Measurements from ENCODE around the gene SYT7.

Gene SYT7

GRCh38 chr11:61505640-61506155, 75.2 kb downstream of the SYT7 start:
- Mint-ChIP-seq H3K36me3 (no peaks in the 10 kb centered on the region), H3K9me3 (ENCODE audit: low read depth) (no peaks in the 10 kb centered on the region), H3K4me1 (ENCODE audit: low read depth) (peaks cover 3% of the 10 kb centered on the region), H3K27me3 (peaks cover 11% of the 10 kb centered on the region), H3K27ac (no peak overlapping the region), H3K4me3 (no peak overlapping the region)

DNA sequence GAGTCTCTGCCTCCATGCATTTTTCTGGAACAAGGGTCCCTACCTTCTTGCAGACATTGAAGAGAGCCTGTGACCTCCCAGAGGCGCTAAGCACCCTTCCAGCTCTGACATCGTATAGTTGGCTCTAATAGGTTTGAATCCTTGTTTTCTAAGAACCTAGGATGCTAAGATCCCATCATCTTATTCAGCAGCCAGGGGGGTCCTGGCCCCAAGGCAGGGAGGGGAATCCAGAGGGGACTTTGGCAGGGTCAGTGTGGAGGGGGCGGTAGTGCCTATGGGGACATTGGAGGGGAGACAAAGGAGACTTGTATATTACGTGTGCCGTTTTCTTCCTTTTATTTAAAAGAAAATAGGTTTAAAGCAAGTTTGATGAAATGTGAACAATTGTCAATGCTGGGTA, 75.8 kb downstream of the SYT7 start:
- Mint-ChIP-seq H3K27ac (no peak overlapping the region), H3K4me1 (ENCODE audit: low read depth) (peaks cover 3% of the 10 kb centered on the region), H3K9me3 (ENCODE audit: low read depth) (no peaks in the 10 kb centered on the region), H3K27me3 (peaks cover 9% of the 10 kb centered on the region), H3K36me3 (no peaks in the 10 kb centered on the region), H3K4me3 (no peak overlapping the region)

DNA sequence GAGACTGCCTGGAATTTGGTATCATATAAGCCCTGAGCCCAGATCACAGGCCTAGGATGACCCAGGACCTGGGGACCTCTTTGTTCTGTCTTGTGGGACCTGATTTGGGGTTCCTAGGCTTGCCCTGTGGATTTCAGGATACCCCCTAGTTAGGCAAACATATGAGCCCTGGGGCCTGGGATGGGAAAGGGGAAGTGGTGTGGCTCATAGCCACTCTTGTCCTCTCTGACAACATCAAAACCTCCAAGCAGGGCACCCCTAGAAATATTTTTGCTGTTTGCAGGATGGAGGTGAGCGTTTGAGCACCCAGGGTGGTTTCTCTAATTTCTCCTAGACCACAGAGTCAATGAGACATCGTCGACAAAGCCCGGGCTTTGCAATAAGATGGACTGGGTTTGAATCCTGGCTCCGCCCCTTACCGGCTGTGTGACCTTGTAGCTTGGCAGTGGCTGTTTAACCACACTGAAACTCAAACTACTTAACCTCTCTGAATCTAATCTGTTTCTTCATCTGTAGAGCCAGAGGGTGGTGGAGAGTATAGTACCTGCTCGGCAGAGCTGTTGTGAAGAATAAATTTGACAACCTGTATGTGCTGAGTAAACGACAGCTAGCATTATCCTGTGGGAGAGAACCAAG, 77.6 kb downstream of the SYT7 start:
- Mint-ChIP-seq H3K27me3 (peaks cover 9% of the 10 kb centered on the region), H3K27ac (no peak overlapping the region), H3K4me3 (no peak overlapping the region)

DNA sequence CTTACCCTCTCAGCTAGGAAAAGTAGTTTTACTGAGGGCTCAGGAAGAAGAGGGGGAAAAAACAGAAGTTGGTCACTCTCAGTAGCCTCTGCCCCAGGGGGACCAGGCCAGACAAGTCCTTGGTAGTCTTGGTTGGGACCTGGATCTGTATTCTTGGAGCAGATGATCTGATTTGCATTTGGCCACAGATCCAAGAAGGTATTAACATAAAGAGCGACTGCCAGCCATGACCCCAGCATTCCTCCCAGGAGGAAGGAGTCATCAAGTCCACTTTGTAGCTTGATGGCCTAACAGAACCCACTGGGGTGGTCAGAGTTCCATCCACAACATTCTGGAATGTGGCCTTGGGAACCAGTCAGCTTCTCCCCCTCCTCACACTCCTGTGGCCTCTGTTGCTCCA, 78.4 kb downstream of the SYT7 start:
- no peak overlapping the region for H3K4me3 Mint-ChIP-seq

More for the DNA sequence above, 77.6 kb downstream of the SYT7 start:
- Mint-ChIP-seq H3K9me3 (ENCODE audit: low read depth) (no peaks in the 10 kb centered on the region), H3K36me3 (no peaks in the 10 kb centered on the region), H3K4me1 (ENCODE audit: low read depth) (peaks cover 3% of the 10 kb centered on the region)

GRCh38 chr11:61499816-61500491, 80.9 kb downstream of the SYT7 start:
- Mint-ChIP-seq H3K36me3 (no peaks in the 10 kb centered on the region), H3K27ac (no peak overlapping the region), H3K9me3 (ENCODE audit: low read depth) (no peaks in the 10 kb centered on the region), H3K27me3 (no peaks in the 10 kb centered on the region), H3K4me3 (no peak overlapping the region), H3K4me1 (ENCODE audit: low read depth) (no peaks in the 10 kb centered on the region)

More for the DNA sequence above, 78.4 kb downstream of the SYT7 start:
- H3K36me3 Mint-ChIP-seq: no peaks in the 10 kb centered on the region
- H3K27me3 Mint-ChIP-seq: peaks cover 4% of the 10 kb centered on the region
- H3K4me1 Mint-ChIP-seq (ENCODE audit: low read depth): no peaks in the 10 kb centered on the region
- no peak overlapping the region for H3K27ac Mint-ChIP-seq
- no peaks in the 10 kb centered on the region for H3K9me3 Mint-ChIP-seq (ENCODE audit: low read depth)

DNA sequence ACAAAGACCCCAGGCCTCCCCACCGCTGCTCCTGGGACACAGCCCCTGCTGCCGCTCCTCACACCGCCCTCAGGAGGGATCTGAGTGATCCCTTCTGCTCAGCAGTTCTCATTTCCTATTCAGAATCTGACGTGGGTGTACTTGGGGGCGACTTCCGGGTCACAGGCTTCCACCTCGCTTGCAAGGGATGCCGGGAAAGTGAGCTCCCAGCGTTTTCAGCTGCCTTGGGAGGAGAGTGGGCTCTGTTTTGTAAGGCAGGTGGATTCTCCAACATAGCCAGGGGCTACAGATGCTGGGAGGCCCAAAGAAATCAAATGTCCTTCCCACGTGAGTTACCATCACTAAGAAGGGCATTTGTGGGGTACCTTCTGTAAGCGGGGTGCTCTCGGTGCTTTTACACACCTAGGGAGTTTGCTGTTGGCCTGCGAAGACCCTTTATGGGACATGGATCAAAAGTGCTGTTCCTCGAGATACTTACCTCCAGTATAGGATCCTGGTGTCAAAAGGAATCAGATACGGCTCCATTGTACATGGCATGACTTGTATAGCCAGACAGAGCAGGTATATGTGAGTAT, 82.0 kb downstream of the SYT7 start:
- Mint-ChIP-seq H3K27ac (no peak overlapping the region), H3K36me3 (no peaks in the 10 kb centered on the region)

GRCh38 chr11:61497876-61498275, 83.0 kb downstream of the SYT7 start:
- no peak overlapping the region for H3K27ac Mint-ChIP-seq
- H3K4me1 Mint-ChIP-seq (ENCODE audit: low read depth): no peaks in the 10 kb centered on the region
- no peak overlapping the region for H3K4me3 Mint-ChIP-seq
- no peaks in the 10 kb centered on the region for H3K9me3 Mint-ChIP-seq (ENCODE audit: low read depth)
- H3K36me3 Mint-ChIP-seq: no peaks in the 10 kb centered on the region
- H3K27me3 Mint-ChIP-seq: no peaks in the 10 kb centered on the region

More for the DNA sequence above, 82.0 kb downstream of the SYT7 start:
- H3K9me3 Mint-ChIP-seq (ENCODE audit: low read depth): no peaks in the 10 kb centered on the region
- H3K27me3 Mint-ChIP-seq: no peaks in the 10 kb centered on the region
- no peaks in the 10 kb centered on the region for H3K4me1 Mint-ChIP-seq (ENCODE audit: low read depth)
- H3K4me3 Mint-ChIP-seq: no peak overlapping the region

DNA sequence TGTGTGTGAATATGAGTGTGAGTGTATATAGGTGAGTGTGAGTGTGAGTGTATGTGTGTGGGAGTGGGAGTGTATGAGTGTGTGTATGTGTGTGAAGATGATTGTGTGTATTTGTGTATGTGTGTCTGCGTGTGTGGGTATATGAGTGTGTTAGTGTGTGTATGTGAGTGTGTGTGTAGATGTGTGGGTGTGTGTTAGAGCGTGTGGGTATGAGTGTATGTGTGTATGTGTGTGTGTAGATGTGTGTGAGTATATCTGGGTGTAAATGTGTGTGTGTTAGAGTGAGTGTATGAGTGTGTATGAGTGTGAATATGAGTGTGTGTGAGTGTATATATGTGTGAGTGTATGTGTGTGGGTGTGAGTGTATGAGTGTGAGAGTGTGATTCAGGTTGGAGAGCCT, 83.4 kb downstream of the SYT7 start:
- Mint-ChIP-seq H3K4me1 (ENCODE audit: low read depth) (no peaks in the 10 kb centered on the region), H3K4me3 (no peak overlapping the region), H3K27ac (no peak overlapping the region), H3K9me3 (ENCODE audit: low read depth) (no peaks in the 10 kb centered on the region), H3K27me3 (no peaks in the 10 kb centered on the region), H3K36me3 (no peaks in the 10 kb centered on the region)

- Mint-ChIP-seq H3K4me1 (ENCODE audit: low read depth) (no peaks in the 10 kb centered on the region), H3K27ac (no peak overlapping the region), H3K27me3 (no peaks in the 10 kb centered on the region), H3K36me3 (no peaks in the 10 kb centered on the region), H3K9me3 (ENCODE audit: low read depth) (no peaks in the 10 kb centered on the region), H3K4me3 (no peak overlapping the region)
Measured at GRCh38 chr11:61496602-61497400, 84.1 kb downstream of the SYT7 start.

GRCh38 chr11:61495801-61496601, 84.9 kb downstream of the SYT7 start:
- H3K27me3 Mint-ChIP-seq: no peaks in the 10 kb centered on the region
- no peaks in the 10 kb centered on the region for H3K9me3 Mint-ChIP-seq (ENCODE audit: low read depth)
- no peak overlapping the region for H3K27ac Mint-ChIP-seq
- no peaks in the 10 kb centered on the region for H3K4me1 Mint-ChIP-seq (ENCODE audit: low read depth)
- no peak overlapping the region for H3K4me3 Mint-ChIP-seq
- no peaks in the 10 kb centered on the region for H3K36me3 Mint-ChIP-seq

DNA sequence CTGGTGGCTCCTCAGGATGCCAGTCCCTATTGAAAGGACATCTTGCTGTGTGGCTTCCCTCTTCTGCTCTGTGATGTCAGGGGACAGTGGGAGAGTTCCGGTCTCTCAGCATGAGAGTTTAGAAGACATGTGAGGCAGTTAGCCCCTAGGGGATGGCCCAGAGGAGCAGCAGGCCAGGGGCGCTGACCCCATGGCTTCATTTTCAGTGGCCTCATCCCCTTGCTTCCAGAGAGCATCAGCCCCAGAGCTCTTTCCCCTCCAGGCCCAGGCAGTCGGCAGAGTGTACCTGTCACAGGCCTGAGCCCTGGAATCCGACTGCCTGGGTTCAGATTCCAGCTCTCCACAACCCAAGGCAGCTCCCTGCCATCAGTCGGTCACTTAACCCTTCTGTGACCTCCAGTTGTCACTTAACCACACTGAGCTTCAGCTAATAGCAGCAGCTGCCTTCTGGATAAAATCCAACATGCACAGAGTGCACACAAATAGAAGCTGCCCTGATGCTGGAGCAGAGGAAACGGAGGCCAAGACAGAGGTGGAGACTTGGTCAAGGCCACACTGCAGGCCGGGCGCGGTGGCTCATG, 86.4 kb downstream of the SYT7 start:
- Mint-ChIP-seq H3K27ac (no peak overlapping the region), H3K4me3 (no peak overlapping the region), H3K9me3 (ENCODE audit: low read depth) (no peaks in the 10 kb centered on the region), H3K36me3 (no peaks in the 10 kb centered on the region), H3K4me1 (ENCODE audit: low read depth) (no peaks in the 10 kb centered on the region), H3K27me3 (no peaks in the 10 kb centered on the region)

GRCh38 chr11:61491736-61492395, 89.0 kb downstream of the SYT7 start:
- H3K4me3 Mint-ChIP-seq: no peak overlapping the region
- H3K27me3 Mint-ChIP-seq: no peaks in the 10 kb centered on the region
- no peaks in the 10 kb centered on the region for H3K4me1 Mint-ChIP-seq (ENCODE audit: low read depth)
- H3K27ac Mint-ChIP-seq: no peak overlapping the region
- no peaks in the 10 kb centered on the region for H3K9me3 Mint-ChIP-seq (ENCODE audit: low read depth)
- H3K36me3 Mint-ChIP-seq: peaks cover 3% of the 10 kb centered on the region

GRCh38 chr11:61489833-61490721, 90.8 kb downstream of the SYT7 start:
- Mint-ChIP-seq H3K4me3 (no peak overlapping the region), H3K9me3 (ENCODE audit: low read depth) (no peaks in the 10 kb centered on the region), H3K27ac (no peak overlapping the region), H3K4me1 (ENCODE audit: low read depth) (no peaks in the 10 kb centered on the region), H3K27me3 (no peaks in the 10 kb centered on the region), H3K36me3 (peaks cover 6% of the 10 kb centered on the region)
